Measurements from ENCODE around the gene CXorf49. TPM values are rescaled to one million over a fixed set of nuclear protein-coding genes. Genes with fewer than 3 reads are reported as not detected.
"Not testable (repeated sequence)": the region's sequence is repeated elsewhere in the genome, so short reads cannot be mapped to it uniquely, and the experiment has no call there.

The CXorf49 gene
- not detected in 2 replicates for polyA plus RNA-seq (2011; rRNA removed)
- polyA minus RNA-seq (2011; rRNA and poly(A)+ RNA removed) = not detected in 2 replicates

- POLR2A ChIA-PET; H3K27ac ChIP-seq (ENCODE audit: low read depth, low read length); H3K27me3 ChIP-seq (ENCODE audit: control insufficient read depth, insufficient read depth, low read length); H3K4me3 ChIP-seq (ENCODE audit: low read depth, low read length); CTCF ChIA-PET; H3K9me3 ChIP-seq (ENCODE audit: control insufficient read depth, insufficient read depth, low read length); DNase-seq (ENCODE audit: low read depth, low spot score): not testable (repeated sequence)
These were observed at the start of gene CXorf49 for GRCh38 chrX:71718185-71718584. Gene CXorf49 (minus strand): TSS chrX:71718285. CDS start chrX:71718151, 134 bp downstream.

GRCh38 chrX:71767134-71767533 is 49.0 kb upstream of the CXorf49 start:
- H3K9me3 ChIP-seq (ENCODE audit: control insufficient read depth, insufficient read depth, low read length); H3K4me3 ChIP-seq (ENCODE audit: low read depth, low read length); DNase-seq (ENCODE audit: low read depth, low spot score); H3K27ac ChIP-seq (ENCODE audit: low read depth, low read length); POLR2A ChIA-PET; H3K27me3 ChIP-seq (ENCODE audit: control insufficient read depth, insufficient read depth, low read length); CTCF ChIA-PET: not testable (repeated sequence)

- not testable (repeated sequence) for DNase-seq (ENCODE audit: low read depth, low spot score)
These were observed 47.5 kb upstream of the CXorf49 start for GRCh38 chrX:71765613-71766012.

GRCh38 chrX:71764832-71765231 is 46.7 kb upstream of the CXorf49 start:
- POLR2A ChIA-PET; H3K27me3 ChIP-seq (ENCODE audit: control insufficient read depth, insufficient read depth, low read length); H3K27ac ChIP-seq (ENCODE audit: low read depth, low read length); CTCF ChIA-PET; DNase-seq (ENCODE audit: low read depth, low spot score); H3K4me3 ChIP-seq (ENCODE audit: low read depth, low read length); H3K9me3 ChIP-seq (ENCODE audit: control insufficient read depth, insufficient read depth, low read length): not testable (repeated sequence)

More at GRCh38 chrX:71765613-71766012, 47.5 kb upstream of the CXorf49 start:
- H3K9me3 ChIP-seq (ENCODE audit: control insufficient read depth, insufficient read depth, low read length); CTCF ChIA-PET; H3K27me3 ChIP-seq (ENCODE audit: control insufficient read depth, insufficient read depth, low read length); H3K4me3 ChIP-seq (ENCODE audit: low read depth, low read length); H3K27ac ChIP-seq (ENCODE audit: low read depth, low read length); POLR2A ChIA-PET: not testable (repeated sequence)

GRCh38 chrX:71763049-71763448 is 45.0 kb upstream of the CXorf49 start, which contains the start of gene CXorf49B:
Gene CXorf49B (plus strand): TSS chrX:71763349. CDS start chrX:71763424, 75 bp downstream.
- CTCF ChIA-PET; POLR2A ChIA-PET; H3K27me3 ChIP-seq (ENCODE audit: control insufficient read depth, insufficient read depth, low read length); H3K27ac ChIP-seq (ENCODE audit: low read depth, low read length); DNase-seq (ENCODE audit: low read depth, low spot score); H3K4me3 ChIP-seq (ENCODE audit: low read depth, low read length); H3K9me3 ChIP-seq (ENCODE audit: control insufficient read depth, insufficient read depth, low read length): not testable (repeated sequence)

- CTCF ChIA-PET; H3K4me3 ChIP-seq (ENCODE audit: low read depth, low read length); POLR2A ChIA-PET: not testable (repeated sequence)
These were observed 42.7 kb upstream of the CXorf49 start for GRCh38 chrX:71760688-71761281.

GRCh38 chrX:71720289-71720886 is 2.3 kb upstream of the CXorf49 start:
- H3K9me3 ChIP-seq (ENCODE audit: control insufficient read depth, insufficient read depth, low read length); POLR2A ChIA-PET; H3K27ac ChIP-seq (ENCODE audit: low read depth, low read length); CTCF ChIA-PET; DNase-seq (ENCODE audit: low read depth, low spot score); H3K4me3 ChIP-seq (ENCODE audit: low read depth, low read length); H3K27me3 ChIP-seq (ENCODE audit: control insufficient read depth, insufficient read depth, low read length): not testable (repeated sequence)

More at GRCh38 chrX:71760688-71761281, 42.7 kb upstream of the CXorf49 start:
- H3K27ac ChIP-seq (ENCODE audit: low read depth, low read length); H3K9me3 ChIP-seq (ENCODE audit: control insufficient read depth, insufficient read depth, low read length); H3K27me3 ChIP-seq (ENCODE audit: control insufficient read depth, insufficient read depth, low read length); DNase-seq (ENCODE audit: low read depth, low spot score): not testable (repeated sequence)

GRCh38 chrX:71719195-71719594 is 1.1 kb upstream of the CXorf49 start:
- CTCF ChIA-PET; H3K27ac ChIP-seq (ENCODE audit: low read depth, low read length); H3K27me3 ChIP-seq (ENCODE audit: control insufficient read depth, insufficient read depth, low read length); H3K4me3 ChIP-seq (ENCODE audit: low read depth, low read length); POLR2A ChIA-PET; DNase-seq (ENCODE audit: low read depth, low spot score); H3K9me3 ChIP-seq (ENCODE audit: control insufficient read depth, insufficient read depth, low read length): not testable (repeated sequence)

GRCh38 chrX:71716323-71716722 is 1.8 kb downstream of the CXorf49 start:
- POLR2A ChIA-PET; H3K27me3 ChIP-seq (ENCODE audit: control insufficient read depth, insufficient read depth, low read length); CTCF ChIA-PET; H3K9me3 ChIP-seq (ENCODE audit: control insufficient read depth, insufficient read depth, low read length); H3K27ac ChIP-seq (ENCODE audit: low read depth, low read length); DNase-seq (ENCODE audit: low read depth, low spot score); H3K4me3 ChIP-seq (ENCODE audit: low read depth, low read length): not testable (repeated sequence)

GRCh38 chrX:71715551-71715950 is 2.5 kb downstream of the CXorf49 start:
- H3K9me3 ChIP-seq (ENCODE audit: control insufficient read depth, insufficient read depth, low read length); CTCF ChIA-PET; POLR2A ChIA-PET; H3K4me3 ChIP-seq (ENCODE audit: low read depth, low read length); H3K27me3 ChIP-seq (ENCODE audit: control insufficient read depth, insufficient read depth, low read length); DNase-seq (ENCODE audit: low read depth, low spot score); H3K27ac ChIP-seq (ENCODE audit: low read depth, low read length): not testable (repeated sequence)

GRCh38 chrX:71714064-71714463 is 4.0 kb downstream of the CXorf49 start:
- H3K27me3 ChIP-seq (ENCODE audit: control insufficient read depth, insufficient read depth, low read length); POLR2A ChIA-PET; H3K27ac ChIP-seq (ENCODE audit: low read depth, low read length); H3K9me3 ChIP-seq (ENCODE audit: control insufficient read depth, insufficient read depth, low read length); CTCF ChIA-PET; H3K4me3 ChIP-seq (ENCODE audit: low read depth, low read length); DNase-seq (ENCODE audit: low read depth, low spot score): not testable (repeated sequence)

- H3K4me3 ChIP-seq (ENCODE audit: low read depth, low read length); DNase-seq (ENCODE audit: low read depth, low spot score); H3K9me3 ChIP-seq (ENCODE audit: control insufficient read depth, insufficient read depth, low read length); H3K27me3 ChIP-seq (ENCODE audit: control insufficient read depth, insufficient read depth, low read length); H3K27ac ChIP-seq (ENCODE audit: low read depth, low read length); POLR2A ChIA-PET; CTCF ChIA-PET: not testable (repeated sequence)
These were observed 15.2 kb downstream of the CXorf49 start for GRCh38 chrX:71702853-71703252.
